Measurements from ENCODE around the gene ZNF324. TPM values are rescaled to one million over a fixed set of nuclear protein-coding genes. Genes with fewer than 3 reads are reported as not detected.
A peak's percentile ranks its signal among the peaks of the same experiment; 100 is the strongest.
"Not testable (repeated sequence)": the region's sequence is repeated elsewhere in the genome, so short reads cannot be mapped to it uniquely, and the experiment has no call there.

Gene ZNF324
- total RNA-seq, result 10 to 100 TPM; 12.8 to 13.7 TPM

DNA sequence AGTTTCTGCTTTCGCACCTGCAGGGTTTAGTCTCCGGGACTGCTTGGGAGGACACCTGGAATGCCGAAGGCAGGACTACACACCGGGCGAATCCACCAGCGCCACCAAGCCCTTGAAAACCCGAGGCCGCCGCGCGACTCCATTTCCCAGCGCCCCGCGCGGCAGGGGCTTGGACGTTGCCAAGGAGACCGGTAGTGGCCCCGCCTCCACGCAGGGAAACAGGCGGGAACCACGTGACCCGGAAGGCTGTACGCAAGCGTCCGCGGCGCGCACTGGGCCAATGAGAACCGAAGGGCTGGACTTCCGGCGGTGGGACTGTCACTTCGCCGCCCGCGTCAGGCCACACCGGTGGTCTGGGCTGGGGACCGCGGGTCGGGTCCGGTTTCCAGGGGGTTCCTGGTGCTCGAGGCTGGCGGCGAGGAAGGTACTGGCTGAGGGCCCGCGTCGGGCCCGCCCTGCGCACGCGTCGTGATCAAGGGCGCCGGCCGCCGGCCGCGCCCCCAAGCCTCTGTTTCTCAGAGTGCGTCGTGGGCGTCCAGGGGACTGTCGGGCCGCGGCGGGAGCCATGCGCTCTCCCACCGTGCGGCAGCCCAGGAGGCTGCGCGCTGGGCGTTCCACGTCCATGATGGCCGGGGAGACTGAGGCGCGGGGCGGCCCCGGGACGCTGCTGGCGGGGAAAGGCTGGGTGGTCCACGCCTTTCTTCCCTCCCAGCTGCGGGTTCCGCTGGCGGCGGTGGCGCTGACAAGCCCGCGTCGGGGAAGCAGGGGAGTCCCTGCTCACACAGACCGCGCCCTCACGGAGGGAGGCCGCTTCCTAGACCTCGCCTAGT lies at the start of gene ZNF324:
TSS of gene ZNF324 (plus strand) at position 321 of the 830 bp plus-strand sequence. CDS start 2,106 bp downstream, outside the sequence.
- H3K36me3 Mint-ChIP-seq, result peaks cover 14% of the 10 kb centered on the region
- peak; percentile 98 for DNase-seq
- peaks cover 19% of the 10 kb centered on the region for H3K4me1 Mint-ChIP-seq
- peak within 1 kb of the TSS; percentile 91 for H3K4me3 Mint-ChIP-seq
- no peaks in the 10 kb centered on the region for H3K27me3 Mint-ChIP-seq
- H3K27ac Mint-ChIP-seq, result peak within 1 kb of the TSS; percentile 77
- no peaks in the 10 kb centered on the region for H3K9me3 Mint-ChIP-seq

- H3K9me3 Mint-ChIP-seq, result peaks cover 39% of the 10 kb centered on the region
Observed at GRCh38 chr19:58428617-58429016, 38.3 kb upstream of the ZNF324 start.

GRCh38 chr19:58429745-58430144 lies 37.1 kb upstream of the ZNF324 start:
- no peak overlapping the region for H3K27ac Mint-ChIP-seq
- no peaks in the 10 kb centered on the region for H3K4me1 Mint-ChIP-seq
- no peaks in the 10 kb centered on the region for H3K27me3 Mint-ChIP-seq
- H3K36me3 Mint-ChIP-seq, result peaks cover 80% of the 10 kb centered on the region
- DNase-seq, result no peak
- no peak overlapping the region for H3K4me3 Mint-ChIP-seq
- H3K9me3 Mint-ChIP-seq, result peaks cover 47% of the 10 kb centered on the region

More at GRCh38 chr19:58428617-58429016, 38.3 kb upstream of the ZNF324 start:
- Mint-ChIP-seq H3K4me1 (no peaks in the 10 kb centered on the region), H3K27ac (no peak overlapping the region), H3K36me3 (peaks cover 68% of the 10 kb centered on the region), H3K4me3 (no peak overlapping the region), H3K27me3 (no peaks in the 10 kb centered on the region)
- DNase-seq, result no peak

DNA sequence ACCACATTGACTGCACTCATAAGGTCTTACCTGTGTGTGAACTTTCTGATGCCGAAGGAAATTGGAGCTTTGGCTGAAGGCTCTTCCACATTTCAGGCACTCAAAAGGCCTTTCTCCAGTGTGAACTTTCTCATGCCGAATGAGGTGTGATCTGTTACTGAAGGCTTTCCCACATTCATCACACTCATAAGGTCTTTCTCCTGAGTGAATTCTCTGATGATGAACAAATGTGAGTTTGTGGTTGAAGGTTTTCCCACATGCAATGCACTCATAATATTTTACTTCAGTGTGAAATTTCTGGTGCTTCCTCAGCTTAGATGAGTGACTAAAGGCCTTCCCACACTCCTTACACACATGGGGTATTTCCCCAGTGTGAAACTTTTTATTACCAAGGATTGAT lies 32.7 kb upstream of the ZNF324 start:
- H3K27ac Mint-ChIP-seq, result peak overlapping the region; percentile 42
- H3K27me3 Mint-ChIP-seq, result no peaks in the 10 kb centered on the region
- peaks cover 71% of the 10 kb centered on the region for H3K9me3 Mint-ChIP-seq
- H3K4me1 Mint-ChIP-seq, result peaks cover 8% of the 10 kb centered on the region
- peaks cover 98% of the 10 kb centered on the region for H3K36me3 Mint-ChIP-seq
- H3K4me3 Mint-ChIP-seq, result no peak overlapping the region
- no peak for DNase-seq

GRCh38 chr19:58439576-58440554 lies 27.0 kb upstream of the ZNF324 start, which contains the start of gene ZNF132:
TSS of gene ZNF132 (minus strand) at chr19:58440153. CDS start at chr19:58439821, 332 bp downstream.
- Mint-ChIP-seq H3K4me3 (peak within 1 kb of the TSS; percentile 92), H3K9me3 (peaks cover 45% of the 10 kb centered on the region), H3K27ac (peak within 1 kb of the TSS; percentile 94), H3K4me1 (peaks cover 22% of the 10 kb centered on the region), H3K36me3 (peaks cover 53% of the 10 kb centered on the region), H3K27me3 (no peaks in the 10 kb centered on the region)
- peak; percentile 94 for DNase-seq

DNA sequence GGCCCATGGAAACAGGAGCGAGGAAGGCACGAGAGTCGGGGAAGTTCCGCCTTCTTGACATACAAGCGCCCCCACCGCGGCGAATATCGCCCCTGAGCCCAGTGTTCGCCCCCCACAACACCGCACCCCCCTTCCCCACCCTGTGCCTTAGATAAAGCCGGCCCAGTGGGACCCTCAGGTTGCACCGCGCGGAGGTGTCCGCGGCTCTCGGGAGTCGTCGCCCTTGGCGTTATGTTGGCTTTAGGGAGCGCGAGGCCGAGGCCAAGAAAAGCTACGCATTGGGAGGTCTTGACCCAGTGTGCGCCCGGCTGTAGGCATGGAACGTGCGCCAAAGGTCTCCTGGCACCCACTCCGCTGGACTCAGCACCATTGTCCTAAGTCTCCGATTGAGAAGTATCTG lies 26.3 kb upstream of the ZNF324 start:
- no peak for DNase-seq
- Mint-ChIP-seq H3K27me3 (no peaks in the 10 kb centered on the region), H3K4me1 (peaks cover 22% of the 10 kb centered on the region), H3K27ac (peak overlapping the region; percentile 94), H3K9me3 (peaks cover 38% of the 10 kb centered on the region), H3K36me3 (peaks cover 46% of the 10 kb centered on the region), H3K4me3 (peak overlapping the region; percentile 92)

GRCh38 chr19:58442986-58443385 lies 23.9 kb upstream of the ZNF324 start:
- H3K36me3 Mint-ChIP-seq, result peaks cover 25% of the 10 kb centered on the region
- H3K4me1 Mint-ChIP-seq, result peaks cover 18% of the 10 kb centered on the region
- not testable (repeated sequence) for H3K27ac Mint-ChIP-seq, H3K4me3 Mint-ChIP-seq, DNase-seq, H3K27me3 Mint-ChIP-seq
- peaks cover 26% of the 10 kb centered on the region for H3K9me3 Mint-ChIP-seq

DNA sequence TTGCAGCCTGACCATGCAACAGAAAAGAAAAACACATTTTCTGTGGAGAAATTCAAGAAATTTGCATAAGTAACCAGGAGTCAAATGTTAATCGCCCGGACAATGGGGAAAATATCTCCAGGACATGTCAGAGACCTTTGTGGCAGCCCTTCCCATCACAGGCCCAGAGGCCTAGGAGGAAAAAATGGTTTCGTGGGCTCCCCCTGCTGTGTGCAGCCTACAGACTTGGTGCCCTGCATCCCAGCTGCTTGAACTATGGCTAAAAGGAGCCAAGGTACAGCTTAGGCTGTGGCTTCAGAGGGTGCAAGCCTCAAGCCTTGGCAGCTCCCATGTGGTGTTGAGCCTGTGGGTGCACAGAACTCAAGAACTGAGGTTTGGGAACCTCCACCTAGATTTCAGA lies 18.0 kb upstream of the ZNF324 start:
- not testable (repeated sequence) for DNase-seq, H3K4me3 Mint-ChIP-seq, H3K27ac Mint-ChIP-seq
- Mint-ChIP-seq H3K9me3 (peaks cover 14% of the 10 kb centered on the region), H3K4me1 (peaks cover 14% of the 10 kb centered on the region), H3K36me3 (peaks cover 11% of the 10 kb centered on the region), H3K27me3 (peaks cover 32% of the 10 kb centered on the region)

DNA sequence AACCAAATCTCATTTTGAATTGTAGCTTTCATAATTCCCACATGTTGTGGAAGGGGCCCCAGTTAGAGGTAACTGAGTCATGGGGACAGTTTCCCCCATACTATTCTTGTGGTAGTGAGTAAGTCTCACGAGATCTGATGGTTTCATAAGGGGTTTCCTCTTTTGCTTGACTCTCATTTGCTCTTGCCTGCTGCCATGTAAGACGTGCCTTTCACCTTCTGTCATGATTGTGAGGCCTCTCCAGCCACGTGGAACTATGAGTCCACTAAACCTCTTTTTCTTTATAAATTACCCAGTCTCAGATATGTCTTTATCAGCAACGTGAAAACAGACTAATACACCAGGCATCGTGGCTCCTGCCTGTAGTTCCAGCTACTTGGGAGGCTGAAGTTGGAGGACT lies 16.9 kb upstream of the ZNF324 start:
- not testable (repeated sequence) for DNase-seq, H3K27ac Mint-ChIP-seq, H3K4me3 Mint-ChIP-seq
- peaks cover 11% of the 10 kb centered on the region for H3K36me3 Mint-ChIP-seq
- H3K4me1 Mint-ChIP-seq, result peaks cover 14% of the 10 kb centered on the region
- peaks cover 14% of the 10 kb centered on the region for H3K9me3 Mint-ChIP-seq
- H3K27me3 Mint-ChIP-seq, result peaks cover 32% of the 10 kb centered on the region

- Mint-ChIP-seq H3K4me3 (peak overlapping the region; percentile 85), H3K27ac (no peak overlapping the region), H3K27me3 (peaks cover 32% of the 10 kb centered on the region), H3K36me3 (peaks cover 11% of the 10 kb centered on the region), H3K4me1 (peaks cover 14% of the 10 kb centered on the region), H3K9me3 (peaks cover 14% of the 10 kb centered on the region)
- DNase-seq, result no peak
Observed at GRCh38 chr19:58450856-58451357, 16.0 kb upstream of the ZNF324 start.

DNA sequence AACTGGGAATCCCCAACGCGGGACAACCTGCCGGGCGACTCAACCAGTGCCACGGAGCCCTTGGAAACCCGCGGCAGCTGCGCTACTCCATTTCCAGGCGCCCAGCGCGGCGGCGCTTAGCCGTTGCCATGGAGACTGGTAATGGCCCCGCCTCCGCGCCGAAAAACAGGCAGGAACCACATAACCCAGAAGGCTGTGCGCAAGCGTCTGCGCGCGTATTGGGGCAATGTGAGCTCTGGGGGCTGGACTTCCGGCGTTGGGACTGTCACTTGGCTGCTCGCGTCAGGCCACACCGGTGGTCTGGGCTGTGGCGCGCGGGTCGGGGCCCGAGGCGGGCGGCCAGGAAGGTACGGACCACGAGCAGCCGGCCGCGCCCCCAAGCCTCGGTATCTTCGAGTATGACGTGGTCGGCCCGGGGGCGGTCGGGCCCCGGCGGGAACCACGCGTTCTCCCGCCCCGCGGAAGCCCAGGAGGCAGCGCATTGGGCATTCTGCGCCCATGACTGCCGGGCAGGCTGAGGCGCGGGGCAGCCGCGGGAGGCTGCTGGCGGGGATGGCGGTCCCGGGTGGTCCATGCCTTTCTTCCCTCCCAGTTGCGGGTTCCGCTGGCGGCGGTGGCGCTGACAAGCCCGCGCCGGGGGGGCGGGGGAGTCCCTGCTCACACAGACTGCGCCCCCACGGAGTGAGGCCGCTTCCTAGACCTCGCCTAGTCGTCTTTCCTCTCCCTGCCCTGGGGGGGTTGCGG lies 15.3 kb upstream of the ZNF324 start, which contains the start of gene ZNF324B:
TSS of gene ZNF324B (plus strand) at position 265 of the 744 bp plus-strand sequence. CDS start 2,080 bp downstream, outside the sequence.
- peak; percentile 97 for DNase-seq
- peaks cover 32% of the 10 kb centered on the region for H3K27me3 Mint-ChIP-seq
- H3K4me1 Mint-ChIP-seq, result peaks cover 14% of the 10 kb centered on the region
- peaks cover 12% of the 10 kb centered on the region for H3K36me3 Mint-ChIP-seq
- peak within 1 kb of the TSS; percentile 85 for H3K4me3 Mint-ChIP-seq
- peak within 1 kb of the TSS; percentile 63 for H3K27ac Mint-ChIP-seq
- H3K9me3 Mint-ChIP-seq, result peaks cover 14% of the 10 kb centered on the region

DNA sequence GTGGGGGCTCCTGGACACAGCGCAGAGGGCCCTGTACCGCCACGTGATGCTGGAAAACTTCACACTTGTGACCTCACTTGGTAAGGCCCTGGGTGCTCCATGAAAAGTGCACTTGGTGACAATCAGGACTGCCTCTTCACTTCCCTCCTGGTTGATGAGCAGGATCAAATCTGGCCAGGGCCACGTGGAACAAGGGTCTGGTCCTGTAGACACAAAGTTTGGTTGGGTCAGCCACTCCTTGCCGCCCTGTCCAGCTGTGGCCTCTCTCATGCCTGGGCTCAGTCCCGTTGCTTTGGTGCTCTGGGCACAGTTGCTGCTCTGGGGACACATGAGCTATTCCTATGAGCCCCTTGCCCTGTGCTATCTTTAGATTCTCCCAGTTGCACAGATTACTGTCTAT lies 13.1 kb upstream of the ZNF324 start:
- peaks cover 8% of the 10 kb centered on the region for H3K9me3 Mint-ChIP-seq
- peaks cover 14% of the 10 kb centered on the region for H3K4me1 Mint-ChIP-seq
- H3K27me3 Mint-ChIP-seq, result peaks cover 18% of the 10 kb centered on the region
- no peak overlapping the region for H3K4me3 Mint-ChIP-seq
- H3K36me3 Mint-ChIP-seq, result peaks cover 18% of the 10 kb centered on the region
- H3K27ac Mint-ChIP-seq, result no peak overlapping the region
- DNase-seq, result no peak

GRCh38 chr19:58455306-58455705 lies 11.6 kb upstream of the ZNF324 start:
- H3K27ac Mint-ChIP-seq, result no peak overlapping the region
- peaks cover 21% of the 10 kb centered on the region for H3K36me3 Mint-ChIP-seq
- H3K4me3 Mint-ChIP-seq, result no peak overlapping the region
- H3K4me1 Mint-ChIP-seq, result peaks cover 14% of the 10 kb centered on the region
- no peak for DNase-seq
- H3K27me3 Mint-ChIP-seq, result peaks cover 10% of the 10 kb centered on the region
- no peaks in the 10 kb centered on the region for H3K9me3 Mint-ChIP-seq

GRCh38 chr19:58456111-58456510 lies 10.8 kb upstream of the ZNF324 start:
- Mint-ChIP-seq H3K9me3 (no peaks in the 10 kb centered on the region), H3K4me1 (peaks cover 9% of the 10 kb centered on the region), H3K27me3 (peaks cover 2% of the 10 kb centered on the region), H3K36me3 (peaks cover 21% of the 10 kb centered on the region), H3K4me3 (no peak overlapping the region), H3K27ac (no peak overlapping the region)
- no peak for DNase-seq
